Measurements from ENCODE around the gene FAM131B.
A peak's percentile ranks its signal among the peaks of the same experiment; 100 is the strongest.

DNA sequence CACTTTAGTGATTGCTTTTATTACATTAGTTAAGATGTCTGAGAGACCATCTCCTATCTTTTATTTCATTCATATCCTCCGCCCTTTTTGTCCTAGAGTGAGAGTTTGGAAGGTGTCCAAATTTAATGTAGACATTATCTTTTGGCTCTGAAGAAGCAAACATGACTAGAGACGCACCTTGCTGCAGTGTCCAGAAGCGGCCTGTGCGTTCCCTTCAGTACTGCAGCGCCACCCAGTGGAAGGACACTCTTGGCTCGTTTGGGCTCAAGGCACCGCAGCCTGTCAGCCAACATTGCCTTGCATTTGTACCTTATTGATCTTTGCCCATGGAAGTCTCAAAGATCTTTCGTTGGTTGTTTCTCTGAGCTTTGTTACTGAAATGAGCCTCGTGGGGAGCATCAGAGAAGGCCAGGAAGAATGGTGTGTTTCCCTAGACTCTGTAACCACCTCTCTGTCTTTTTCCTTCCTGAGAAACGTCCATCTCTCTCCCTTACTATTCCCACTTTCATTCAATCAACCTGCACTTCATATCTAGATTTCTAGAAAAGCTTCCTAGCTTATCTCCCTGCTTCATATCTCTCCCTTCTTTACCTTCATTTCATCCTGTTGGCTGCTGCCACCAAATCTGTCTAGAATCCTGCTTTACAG is 57.0 kb downstream of the FAM131B start:
- TF ChIP-seq ATF2 (CRISPR knock-in tag; IDR thresholded peaks at IDR 0.05; ENCODE audit: borderline replicate concordance, low read depth) = no peak
- TF ChIP-seq ATF3 (CRISPR knock-in tag; conservative IDR thresholded peaks at IDR 0.05) = no peak
- TF ChIP-seq SP1 (CRISPR knock-in tag; conservative IDR thresholded peaks at IDR 0.05) = no peak
- TF ChIP-seq ATF6 (CRISPR knock-in tag; IDR thresholded peaks at IDR 0.05) = no peak
- TF ChIP-seq CTCF (IDR thresholded peaks at IDR 0.05) = peak; percentile 73
- TF ChIP-seq CREB1 (CRISPR knock-in tag; IDR thresholded peaks at IDR 0.05) = no peak
- no peak for TF ChIP-seq E2F1 (CRISPR knock-in tag; IDR thresholded peaks at IDR 0.05)
- TF ChIP-seq, protein P1, sequence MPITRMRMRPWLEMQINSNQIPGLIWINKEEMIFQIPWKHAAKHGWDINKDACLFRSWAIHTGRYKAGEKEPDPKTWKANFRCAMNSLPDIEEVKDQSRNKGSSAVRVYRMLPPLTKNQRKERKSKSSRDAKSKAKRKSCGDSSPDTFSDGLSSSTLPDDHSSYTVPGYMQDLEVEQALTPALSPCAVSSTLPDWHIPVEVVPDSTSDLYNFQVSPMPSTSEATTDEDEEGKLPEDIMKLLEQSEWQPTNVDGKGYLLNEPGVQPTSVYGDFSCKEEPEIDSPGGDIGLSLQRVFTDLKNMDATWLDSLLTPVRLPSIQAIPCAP (CRISPR knock-in tag; IDR thresholded peaks at IDR 0.05) = no peak
